HG03064 (cell line): ENCODE data around the gene PSME3IP1.
"Not testable (repeated sequence)": the region's sequence is repeated elsewhere in the genome, so short reads cannot be mapped to it uniquely, and the experiment has no call there.

Experiments used
- ATAC-seq: cut with Tn5 transposase; IDR thresholded peaks from one replicate; pipeline ENCODE4 v1.9.1; 2021; ENCODE audit warnings: low read depth; ENCODE audit not compliant: unreplicated experiment

Gene PSME3IP1

GRCh38 chr16:57127037-57127763, 58.6 kb downstream of the PSME3IP1 start:
- no peak for ATAC-seq

GRCh38 chr16:57126411-57126810, 59.4 kb downstream of the PSME3IP1 start:
- no peak for ATAC-seq

GRCh38 chr16:57125969-57126368, 59.9 kb downstream of the PSME3IP1 start:
- ATAC-seq, result no peak

- ATAC-seq, result no peak
Measured at GRCh38 chr16:57125376-57125775, 60.5 kb downstream of the PSME3IP1 start.

- ATAC-seq, result no peak
Measured at GRCh38 chr16:57123974-57124674, 61.7 kb downstream of the PSME3IP1 start.

GRCh38 chr16:57123216-57123973, 62.4 kb downstream of the PSME3IP1 start:
- no peak for ATAC-seq

GRCh38 chr16:57118461-57119084, 67.3 kb downstream of the PSME3IP1 start:
- no peak for ATAC-seq

GRCh38 chr16:57115514-57116182, 70.2 kb downstream of the PSME3IP1 start:
- no peak for ATAC-seq

- no peak for ATAC-seq
Measured at GRCh38 chr16:57115168-57115513, 70.7 kb downstream of the PSME3IP1 start.

- ATAC-seq, result no peak
Measured at GRCh38 chr16:57113664-57114063, 72.2 kb downstream of the PSME3IP1 start.

GRCh38 chr16:57113042-57113453, 72.8 kb downstream of the PSME3IP1 start:
- no peak for ATAC-seq

- no peak for ATAC-seq
Measured at GRCh38 chr16:57112403-57113041, 73.3 kb downstream of the PSME3IP1 start.

GRCh38 chr16:57111420-57111819, 74.4 kb downstream of the PSME3IP1 start:
- ATAC-seq, result no peak

GRCh38 chr16:57110937-57111336, 74.9 kb downstream of the PSME3IP1 start:
- ATAC-seq, result no peak

GRCh38 chr16:57109259-57110105, 76.4 kb downstream of the PSME3IP1 start:
- ATAC-seq, result not testable (repeated sequence)

- no peak for ATAC-seq
Measured at GRCh38 chr16:57108432-57108831, 77.4 kb downstream of the PSME3IP1 start.

- no peak for ATAC-seq
Measured at GRCh38 chr16:57107321-57107922, 78.4 kb downstream of the PSME3IP1 start.

- ATAC-seq, result no peak
Measured at GRCh38 chr16:57106767-57107166, 79.1 kb downstream of the PSME3IP1 start.

- ATAC-seq, result no peak
Measured at GRCh38 chr16:57105184-57105583, 80.7 kb downstream of the PSME3IP1 start.
